ENCODE results near the gene PCDHB14. TPM values are rescaled to one million over a fixed set of nuclear protein-coding genes. Genes with fewer than 3 reads are reported as not detected.
A peak's percentile ranks its signal among the peaks of the same experiment; 100 is the strongest.
"Not testable (repeated sequence)": the region's sequence is repeated elsewhere in the genome, so short reads cannot be mapped to it uniquely, and the experiment has no call there.

PCDHB14 gene
- total RNA-seq, 1 experiment from 2014 or later, result 0.80 TPM

DNA sequence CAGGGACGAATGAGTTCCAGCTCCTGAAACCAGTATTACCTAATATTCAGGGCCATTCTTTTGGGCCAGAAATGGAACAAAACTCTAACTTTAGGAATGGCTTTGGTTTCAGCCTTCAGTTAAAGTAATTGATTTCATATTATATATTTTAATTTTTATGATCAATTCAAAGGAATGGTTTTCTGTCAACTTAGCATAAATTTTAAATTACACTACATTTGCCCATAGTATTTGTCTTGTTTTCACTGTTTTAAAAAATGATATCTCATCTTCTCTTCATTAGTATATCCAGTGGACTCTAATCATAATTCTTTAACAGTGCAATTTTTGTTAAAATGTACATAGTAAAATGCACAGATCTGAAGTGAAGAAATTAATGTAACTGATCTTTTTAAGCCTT lies 42.8 kb upstream of the PCDHB14 start:
- Histone ChIP-seq H3K4me3 (ENCODE audit: low read depth in 2 of 2, low read length in 2 of 2) (no peak overlapping the region), H3K27me3 (ENCODE audit: control insufficient read depth, insufficient read depth, low read length) (peaks cover 22% of the 10 kb centered on the region), H3K4me1 (ENCODE audit: control insufficient read depth, insufficient read depth, low read length) (peaks cover 7% of the 10 kb centered on the region), H3K9me3 (ENCODE audit: control insufficient read depth, insufficient read depth, low read depth, low read length) (no peaks in the 10 kb centered on the region), H3K36me3 (ENCODE audit: control insufficient read depth, insufficient read depth, low read length) (no peaks in the 10 kb centered on the region), H3K27ac (ENCODE audit: low read length) (no peak overlapping the region)
- BruUV-seq (replicated peaks), result no TSS peak
- POLR2A ChIA-PET, result no interaction called here
- in situ Hi-C loops (cut with HindIII; ENCODE audit: low pct_unique_long_range_greater_than_20kb, low sequenced_read_pairs) (loop anchor here (25.0 kb wide), 2 partner anchors 93 to 157 kb away; partner anchors contain the start of genes PCDHB2, PCDHGA1, PCDHGA2 and PCDHGA3), intact Hi-C loops (cut with micrococcal nuclease; ENCODE audit: unreplicated experiment) (no loop called here)
- CTCF ChIA-PET, result no interaction called here
- ATAC-seq (no peak), DNase-seq (ENCODE audit: low read depth, low spot score) (no peak)
- TF ChIP-seq, protein P1, sequence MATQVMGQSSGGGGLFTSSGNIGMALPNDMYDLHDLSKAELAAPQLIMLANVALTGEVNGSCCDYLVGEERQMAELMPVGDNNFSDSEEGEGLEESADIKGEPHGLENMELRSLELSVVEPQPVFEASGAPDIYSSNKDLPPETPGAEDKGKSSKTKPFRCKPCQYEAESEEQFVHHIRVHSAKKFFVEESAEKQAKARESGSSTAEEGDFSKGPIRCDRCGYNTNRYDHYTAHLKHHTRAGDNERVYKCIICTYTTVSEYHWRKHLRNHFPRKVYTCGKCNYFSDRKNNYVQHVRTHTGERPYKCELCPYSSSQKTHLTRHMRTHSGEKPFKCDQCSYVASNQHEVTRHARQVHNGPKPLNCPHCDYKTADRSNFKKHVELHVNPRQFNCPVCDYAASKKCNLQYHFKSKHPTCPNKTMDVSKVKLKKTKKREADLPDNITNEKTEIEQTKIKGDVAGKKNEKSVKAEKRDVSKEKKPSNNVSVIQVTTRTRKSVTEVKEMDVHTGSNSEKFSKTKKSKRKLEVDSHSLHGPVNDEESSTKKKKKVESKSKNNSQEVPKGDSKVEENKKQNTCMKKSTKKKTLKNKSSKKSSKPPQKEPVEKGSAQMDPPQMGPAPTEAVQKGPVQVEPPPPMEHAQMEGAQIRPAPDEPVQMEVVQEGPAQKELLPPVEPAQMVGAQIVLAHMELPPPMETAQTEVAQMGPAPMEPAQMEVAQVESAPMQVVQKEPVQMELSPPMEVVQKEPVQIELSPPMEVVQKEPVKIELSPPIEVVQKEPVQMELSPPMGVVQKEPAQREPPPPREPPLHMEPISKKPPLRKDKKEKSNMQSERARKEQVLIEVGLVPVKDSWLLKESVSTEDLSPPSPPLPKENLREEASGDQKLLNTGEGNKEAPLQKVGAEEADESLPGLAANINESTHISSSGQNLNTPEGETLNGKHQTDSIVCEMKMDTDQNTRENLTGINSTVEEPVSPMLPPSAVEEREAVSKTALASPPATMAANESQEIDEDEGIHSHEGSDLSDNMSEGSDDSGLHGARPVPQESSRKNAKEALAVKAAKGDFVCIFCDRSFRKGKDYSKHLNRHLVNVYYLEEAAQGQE (IDR thresholded peaks at IDR 0.05; ENCODE audit: insufficient read depth in 1 of 2, low read depth in 2 of 2, low read length in 1 of 2), result no peak
- TF ChIP-seq SIN3A (IDR thresholded peaks at IDR 0.05; ENCODE audit: borderline replicate concordance, insufficient read depth, low read depth, low read length), result no peak
- TF ChIP-seq, protein P2, sequence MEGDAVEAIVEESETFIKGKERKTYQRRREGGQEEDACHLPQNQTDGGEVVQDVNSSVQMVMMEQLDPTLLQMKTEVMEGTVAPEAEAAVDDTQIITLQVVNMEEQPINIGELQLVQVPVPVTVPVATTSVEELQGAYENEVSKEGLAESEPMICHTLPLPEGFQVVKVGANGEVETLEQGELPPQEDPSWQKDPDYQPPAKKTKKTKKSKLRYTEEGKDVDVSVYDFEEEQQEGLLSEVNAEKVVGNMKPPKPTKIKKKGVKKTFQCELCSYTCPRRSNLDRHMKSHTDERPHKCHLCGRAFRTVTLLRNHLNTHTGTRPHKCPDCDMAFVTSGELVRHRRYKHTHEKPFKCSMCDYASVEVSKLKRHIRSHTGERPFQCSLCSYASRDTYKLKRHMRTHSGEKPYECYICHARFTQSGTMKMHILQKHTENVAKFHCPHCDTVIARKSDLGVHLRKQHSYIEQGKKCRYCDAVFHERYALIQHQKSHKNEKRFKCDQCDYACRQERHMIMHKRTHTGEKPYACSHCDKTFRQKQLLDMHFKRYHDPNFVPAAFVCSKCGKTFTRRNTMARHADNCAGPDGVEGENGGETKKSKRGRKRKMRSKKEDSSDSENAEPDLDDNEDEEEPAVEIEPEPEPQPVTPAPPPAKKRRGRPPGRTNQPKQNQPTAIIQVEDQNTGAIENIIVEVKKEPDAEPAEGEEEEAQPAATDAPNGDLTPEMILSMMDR (IDR thresholded peaks at IDR 0.05), result no peak
- TF ChIP-seq TCF7L2 (IDR thresholded peaks at IDR 0.05; ENCODE audit: low read depth, low read length), result no peak
- TF ChIP-seq POLR2AphosphoS5 (IDR thresholded peaks at IDR 0.05; ENCODE audit: low read depth, low read length), result no peak

DNA sequence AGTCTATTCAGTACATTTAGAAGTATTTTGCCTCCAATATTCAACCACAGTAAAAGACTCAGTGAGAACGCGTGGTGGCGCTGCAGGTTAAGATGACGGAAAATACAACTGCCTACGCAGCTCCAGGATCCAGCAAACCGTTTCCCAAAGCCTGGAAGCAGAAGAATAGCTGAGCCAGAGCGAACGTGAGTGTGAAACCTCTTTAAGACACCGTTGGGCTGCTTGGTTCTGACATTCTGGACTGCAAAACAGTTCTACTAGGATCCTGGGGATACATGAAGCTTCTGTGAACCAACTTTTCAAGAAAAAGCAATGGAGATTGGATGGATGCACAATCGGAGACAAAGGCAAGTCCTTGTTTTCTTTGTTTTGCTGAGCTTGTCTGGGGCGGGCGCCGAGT lies 40.9 kb upstream of the PCDHB14 start, which contains the start of gene PCDHB16:
Gene PCDHB16, plus strand, starts transcription at position 140 of the 400 bp plus-strand sequence. Its CDS starts 173 bp downstream, at position 313.
- no peak for DNase-seq (ENCODE audit: low read depth, low spot score)
- H3K9me3 ChIP-seq (ENCODE audit: control insufficient read depth, insufficient read depth, low read depth, low read length), result no peaks in the 10 kb centered on the region
- no TSS peak for BruUV-seq (replicated peaks)
- intact Hi-C loops (cut with micrococcal nuclease; ENCODE audit: unreplicated experiment) (no loop called here), in situ Hi-C loops (cut with HindIII; ENCODE audit: low pct_unique_long_range_greater_than_20kb, low sequenced_read_pairs) (loop anchor here (25.0 kb wide), 2 partner anchors 95 to 155 kb away; partner anchors contain the start of genes PCDHB2, PCDHGA1, PCDHGA2 and PCDHGA3)
- no peak within 1 kb of the TSS; a peak in 1 of 4 replicates for H3K4me3 ChIP-seq (ENCODE audit: low read depth in 2 of 2, low read length in 2 of 2)
- peaks cover 3% of the 10 kb centered on the region; the same call in 1 of the 2 replicates for H3K27me3 ChIP-seq (ENCODE audit: control insufficient read depth, insufficient read depth, low read length)
- CTCF ChIA-PET, result interaction anchor here (1.2 kb wide), 1 partner anchor 26 kb away, joined by 3 read pairs; no protein-coding TSS in a partner anchor
- H3K36me3 ChIP-seq (ENCODE audit: control insufficient read depth, insufficient read depth, low read length), result no peaks in the 10 kb centered on the region
- ATAC-seq, result no peak
- POLR2A ChIA-PET, result no interaction called here
- no peak within 1 kb of the TSS for H3K27ac ChIP-seq (ENCODE audit: low read length)
- H3K4me1 ChIP-seq (ENCODE audit: control insufficient read depth, insufficient read depth, low read length), result peaks cover 3% of the 10 kb centered on the region
- TF ChIP-seq, protein P1 (IDR thresholded peaks at IDR 0.05; ENCODE audit: insufficient read depth in 1 of 2, low read depth in 2 of 2, low read length in 1 of 2), result no peak
- TF ChIP-seq, protein P2 (IDR thresholded peaks at IDR 0.05), result peak; percentile 33

DNA sequence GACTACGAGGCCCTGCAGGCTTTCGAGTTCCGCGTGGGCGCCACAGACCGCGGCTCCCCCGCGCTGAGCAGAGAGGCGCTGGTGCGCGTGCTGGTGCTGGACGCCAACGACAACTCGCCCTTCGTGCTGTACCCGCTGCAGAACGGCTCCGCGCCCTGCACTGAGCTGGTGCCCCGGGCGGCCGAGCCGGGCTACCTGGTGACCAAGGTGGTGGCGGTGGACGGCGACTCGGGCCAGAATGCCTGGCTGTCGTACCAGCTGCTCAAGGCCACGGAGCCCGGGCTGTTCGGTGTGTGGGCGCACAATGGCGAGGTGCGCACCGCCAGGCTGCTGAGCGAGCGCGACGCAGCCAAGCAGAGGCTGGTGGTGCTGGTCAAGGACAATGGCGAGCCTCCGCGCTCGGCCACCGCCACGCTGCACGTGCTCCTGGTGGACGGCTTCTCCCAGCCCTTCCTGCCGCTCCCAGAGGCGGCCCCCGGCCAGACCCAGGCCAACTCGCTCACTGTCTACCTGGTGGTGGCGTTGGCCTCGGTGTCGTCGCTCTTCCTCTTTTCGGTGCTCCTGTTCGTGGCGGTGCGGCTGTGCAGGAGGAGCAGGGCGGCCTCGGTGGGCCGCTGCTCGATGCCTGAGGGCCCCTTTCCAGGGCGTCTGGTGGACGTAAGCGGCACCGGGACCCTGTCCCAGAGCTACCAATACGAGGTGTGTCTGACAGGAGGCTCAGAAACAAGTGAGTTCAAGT lies 38.9 kb upstream of the PCDHB14 start:
- BruUV-seq (replicated peaks); H3K4me3 ChIP-seq (ENCODE audit: low read depth in 2 of 2, low read length in 2 of 2); DNase-seq (ENCODE audit: low read depth, low spot score); ATAC-seq; H3K27me3 ChIP-seq (ENCODE audit: control insufficient read depth, insufficient read depth, low read length); POLR2A ChIA-PET; H3K4me1 ChIP-seq (ENCODE audit: control insufficient read depth, insufficient read depth, low read length); H3K9me3 ChIP-seq (ENCODE audit: control insufficient read depth, insufficient read depth, low read depth, low read length); intact Hi-C loops (cut with micrococcal nuclease; ENCODE audit: unreplicated experiment); H3K27ac ChIP-seq (ENCODE audit: low read length); H3K36me3 ChIP-seq (ENCODE audit: control insufficient read depth, insufficient read depth, low read length): not testable (repeated sequence)
- CTCF ChIA-PET, result interaction anchor here (0.6 kb wide), 1 partner anchor 228 kb away, joined by 3 read pairs; no protein-coding TSS in a partner anchor
- in situ Hi-C loops (cut with HindIII; ENCODE audit: low pct_unique_long_range_greater_than_20kb, low sequenced_read_pairs), result loop anchor here (25.0 kb wide), 2 partner anchors 97 to 153 kb away; partner anchors contain the start of genes PCDHB2, PCDHGA1, PCDHGA2 and PCDHGA3

Measured in Panc1 (cell line).